ENCODE results near the gene PIP5KL1.

Gene PIP5KL1

GRCh38 chr9:127874301-127875221 lies 56.0 kb downstream of the PIP5KL1 start:
- Histone ChIP-seq H3K4me2 (ENCODE audit: low read length) (no peak overlapping the region), H3K4me3 (ENCODE audit: low read depth, low read length, poor library complexity, severe bottlenecking) (no peak overlapping the region), H2AFZ (ENCODE audit: low read length) (no peak overlapping the region), H3K36me3 (ENCODE audit: insufficient read depth, low read length) (no peaks in the 10 kb centered on the region), H4K20me1 (ENCODE audit: insufficient read depth, low read length) (no peaks in the 10 kb centered on the region), H3K79me2 (ENCODE audit: insufficient read depth, low read length) (no peaks in the 10 kb centered on the region), H3K4me1 (ENCODE audit: insufficient read depth, low read length, severe bottlenecking) (no peaks in the 10 kb centered on the region), H3K27ac (ENCODE audit: low read depth, low read length, poor library complexity, severe bottlenecking) (no peak overlapping the region), H3F3A (ENCODE audit: insufficient read depth, low read length) (no peaks in the 10 kb centered on the region), H3K9me3 (ENCODE audit: low read length) (no peaks in the 10 kb centered on the region), H3K9me2 (ENCODE audit: low read depth, low read length) (no peaks in the 10 kb centered on the region), H3K9ac (ENCODE audit: low read length) (no peak overlapping the region), H3K27me3 (ENCODE audit: insufficient read depth, low read length) (peaks cover 17% of the 10 kb centered on the region; the same call in 1 of the 2 replicates)
- TF ChIP-seq EZH2 (IDR thresholded peaks at IDR 0.05; ENCODE audit: borderline replicate concordance, low read length): no peak
- no peak for TF ChIP-seq CTCF (IDR thresholded peaks at IDR 0.05; ENCODE audit: low read length)

- Histone ChIP-seq H3F3A (ENCODE audit: insufficient read depth, low read length) (no peaks in the 10 kb centered on the region), H3K79me2 (ENCODE audit: insufficient read depth, low read length) (no peaks in the 10 kb centered on the region), H3K27ac (ENCODE audit: low read depth, low read length, poor library complexity, severe bottlenecking) (no peak overlapping the region), H3K4me1 (ENCODE audit: insufficient read depth, low read length, severe bottlenecking) (no peaks in the 10 kb centered on the region), H3K27me3 (ENCODE audit: insufficient read depth, low read length) (peaks cover 17% of the 10 kb centered on the region; the same call in 1 of the 2 replicates), H3K4me2 (ENCODE audit: low read length) (no peak overlapping the region), H3K9me2 (ENCODE audit: low read depth, low read length) (no peaks in the 10 kb centered on the region), H4K20me1 (ENCODE audit: insufficient read depth, low read length) (no peaks in the 10 kb centered on the region), H3K9ac (ENCODE audit: low read length) (no peak overlapping the region), H2AFZ (ENCODE audit: low read length) (no peak overlapping the region), H3K4me3 (ENCODE audit: low read depth, low read length, poor library complexity, severe bottlenecking) (no peak overlapping the region), H3K9me3 (ENCODE audit: low read length) (no peaks in the 10 kb centered on the region), H3K36me3 (ENCODE audit: insufficient read depth, low read length) (no peaks in the 10 kb centered on the region)
- no peak for TF ChIP-seq CTCF (IDR thresholded peaks at IDR 0.05; ENCODE audit: low read length)
- no peak for TF ChIP-seq EZH2 (IDR thresholded peaks at IDR 0.05; ENCODE audit: borderline replicate concordance, low read length)
These were observed 56.7 kb downstream of the PIP5KL1 start for GRCh38 chr9:127873886-127874285.

- H3K9ac ChIP-seq (ENCODE audit: low read length): no peak overlapping the region
- H3K4me1 ChIP-seq (ENCODE audit: insufficient read depth, low read length, severe bottlenecking): no peaks in the 10 kb centered on the region
- no peaks in the 10 kb centered on the region for H3K79me2 ChIP-seq (ENCODE audit: insufficient read depth, low read length)
- H2AFZ ChIP-seq (ENCODE audit: low read length): no peak overlapping the region
- TF ChIP-seq CTCF (IDR thresholded peaks at IDR 0.05; ENCODE audit: low read length) (no peak), EZH2 (IDR thresholded peaks at IDR 0.05; ENCODE audit: borderline replicate concordance, low read length) (no peak)
- no peak overlapping the region for H3K4me2 ChIP-seq (ENCODE audit: low read length)
- no peaks in the 10 kb centered on the region for H4K20me1 ChIP-seq (ENCODE audit: insufficient read depth, low read length)
- H3K27me3 ChIP-seq (ENCODE audit: insufficient read depth, low read length): peaks cover 17% of the 10 kb centered on the region; the same call in 1 of the 2 replicates
- H3K36me3 ChIP-seq (ENCODE audit: insufficient read depth, low read length): no peaks in the 10 kb centered on the region
- H3K9me3 ChIP-seq (ENCODE audit: low read length): no peaks in the 10 kb centered on the region
- no peak overlapping the region for H3K27ac ChIP-seq (ENCODE audit: low read depth, low read length, poor library complexity, severe bottlenecking)
- H3K4me3 ChIP-seq (ENCODE audit: low read depth, low read length, poor library complexity, severe bottlenecking): no peak overlapping the region
- H3F3A ChIP-seq (ENCODE audit: insufficient read depth, low read length): no peaks in the 10 kb centered on the region
- H3K9me2 ChIP-seq (ENCODE audit: low read depth, low read length): no peaks in the 10 kb centered on the region
These were observed 57.3 kb downstream of the PIP5KL1 start for GRCh38 chr9:127873223-127873691.
